Measurements from ENCODE around the gene BLZF1.

GRCh38 chr1:169338617-169339016 is 29.4 kb upstream of the BLZF1 start:
- TF ChIP-seq CTCF (IDR thresholded peaks at IDR 0.05) (no peak), EZH2 (IDR thresholded peaks at IDR 0.05; ENCODE audit: borderline replicate concordance, insufficient read depth, low read depth, low read length, poor library complexity, severe bottlenecking) (no peak)
